Keratinocyte (primary cell): ENCODE results near the gene RUVBL2.
"Not testable (repeated sequence)": the region's sequence is repeated elsewhere in the genome, so short reads cannot be mapped to it uniquely, and the experiment has no call there.

Experiments
- CTCF ChIP-seq, 3 experiments: IDR thresholded peaks in 1 of 3; conservative IDR thresholded peaks in 1 of 3; optimal IDR thresholded peaks in 1 of 3; 2 replicates in 2 of 3; 3 replicates in 1 of 3; pipeline versions ENCODE3 to v1.5.1; 2011; ENCODE audit warnings: low read length in 3 of 3, mild to moderate bottlenecking in 3 of 3, moderate library complexity in 2 of 3, control low read depth in 1 of 3, inconsistent platforms in 1 of 3; ENCODE audit not compliant: insufficient read depth in 2 of 3; ENCODE audit errors: extremely low read depth in 1 of 3
- EZH2 ChIP-seq: IDR thresholded peaks from one replicate; pipeline ENCODE4 v1.6.1; 2012; ENCODE audit warnings: inconsistent platforms, mild to moderate bottlenecking, low read length, moderate library complexity

- peak in 2 of 3 experiments; percentile 44 to 51 for TF ChIP-seq CTCF (optimal IDR thresholded peaks at IDR 0.05 in 1 of 3, IDR thresholded peaks at IDR 0.05 in 1 of 3, conservative IDR thresholded peaks at IDR 0.05 in 1 of 3; ENCODE audit: extremely low read depth in 1 of 3, insufficient read depth in 2 of 3, low read length in 3 of 3)
- not testable (repeated sequence) for TF ChIP-seq EZH2
These were observed 43.1 kb downstream of the RUVBL2 start, which contains the start of gene CGB1 for GRCh38 chr19:49036815-49037214.
